ENCODE data around the gene ARHGAP42. TPM values are rescaled to one million over a fixed set of nuclear protein-coding genes. Genes with fewer than 3 reads are reported as not detected.

Gene ARHGAP42
- total and polyA plus RNA-seq, 12 donors = 2.5 to 25.0 (median 11.5) TPM

DNA sequence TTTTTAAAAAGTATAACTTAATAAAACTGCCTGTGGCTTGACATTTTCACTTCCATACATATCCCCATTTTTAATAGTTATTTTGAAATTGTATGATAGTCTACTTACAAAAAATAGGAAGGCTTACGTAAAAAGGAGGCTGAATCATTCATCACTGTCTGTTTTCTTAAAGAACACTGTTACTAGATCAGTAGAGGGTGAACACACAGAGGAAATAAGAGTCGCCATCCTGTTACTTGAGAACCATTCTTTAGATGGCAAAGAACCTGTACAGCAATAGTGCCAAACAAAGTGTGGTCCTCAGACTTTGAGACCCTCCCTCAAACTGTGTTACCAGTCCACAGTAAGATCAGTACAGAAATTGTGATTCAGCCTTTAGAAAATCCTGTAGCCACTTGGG, 261.8 kb downstream of the ARHGAP42 start:
- intact Hi-C loops (cut with DNase I) = no loop called here
- no peaks in the 10 kb centered on the region for H3K36me3 ChIP-seq (replicated peaks in 1 of 2)
- 87 to 94% (median 92%) methylated on average over 2 of the region's 2 CpGs for WGBS, 4 donors
- H3K27me3 ChIP-seq = no peaks in the 10 kb centered on the region
- no peak for TF ChIP-seq POLR2A (IDR thresholded peaks at IDR 0.05)
- TF ChIP-seq, protein P1, sequence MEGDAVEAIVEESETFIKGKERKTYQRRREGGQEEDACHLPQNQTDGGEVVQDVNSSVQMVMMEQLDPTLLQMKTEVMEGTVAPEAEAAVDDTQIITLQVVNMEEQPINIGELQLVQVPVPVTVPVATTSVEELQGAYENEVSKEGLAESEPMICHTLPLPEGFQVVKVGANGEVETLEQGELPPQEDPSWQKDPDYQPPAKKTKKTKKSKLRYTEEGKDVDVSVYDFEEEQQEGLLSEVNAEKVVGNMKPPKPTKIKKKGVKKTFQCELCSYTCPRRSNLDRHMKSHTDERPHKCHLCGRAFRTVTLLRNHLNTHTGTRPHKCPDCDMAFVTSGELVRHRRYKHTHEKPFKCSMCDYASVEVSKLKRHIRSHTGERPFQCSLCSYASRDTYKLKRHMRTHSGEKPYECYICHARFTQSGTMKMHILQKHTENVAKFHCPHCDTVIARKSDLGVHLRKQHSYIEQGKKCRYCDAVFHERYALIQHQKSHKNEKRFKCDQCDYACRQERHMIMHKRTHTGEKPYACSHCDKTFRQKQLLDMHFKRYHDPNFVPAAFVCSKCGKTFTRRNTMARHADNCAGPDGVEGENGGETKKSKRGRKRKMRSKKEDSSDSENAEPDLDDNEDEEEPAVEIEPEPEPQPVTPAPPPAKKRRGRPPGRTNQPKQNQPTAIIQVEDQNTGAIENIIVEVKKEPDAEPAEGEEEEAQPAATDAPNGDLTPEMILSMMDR (IDR thresholded peaks at IDR 0.05) = no peak
- no peak overlapping the region for H3K27ac ChIP-seq
- H3K4me3 ChIP-seq = no peak overlapping the region
- no peak for DNase-seq
- H3K4me1 ChIP-seq (replicated peaks in 1 of 2) = no peaks in the 10 kb centered on the region
- no peaks in the 10 kb centered on the region for H3K9me3 ChIP-seq (replicated peaks in 1 of 3)

DNA sequence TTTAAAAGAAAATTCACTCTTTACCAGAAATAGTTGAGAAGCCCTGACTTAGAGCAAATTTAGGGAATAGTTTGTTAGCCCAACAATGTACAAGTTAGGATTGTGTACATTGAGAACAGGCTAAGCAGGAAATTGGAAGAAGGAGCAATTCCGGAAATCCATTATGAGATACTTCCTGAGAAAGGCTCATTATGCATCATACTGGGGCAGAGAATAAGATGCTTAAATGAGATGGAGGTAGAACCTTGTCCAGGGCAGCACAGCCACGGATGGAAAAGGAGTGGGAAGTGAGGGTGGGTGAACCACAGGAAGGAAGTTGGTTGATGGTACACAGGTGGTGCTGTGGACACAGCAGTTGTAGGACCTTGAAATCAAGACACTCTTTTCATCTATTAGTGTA, 262.4 kb downstream of the ARHGAP42 start:
- Histone ChIP-seq H3K27me3 (no peaks in the 10 kb centered on the region), H3K27ac (no peak overlapping the region), H3K4me1 (replicated peaks in 1 of 2) (no peaks in the 10 kb centered on the region), H3K9me3 (replicated peaks in 1 of 3) (no peaks in the 10 kb centered on the region), H3K36me3 (replicated peaks in 1 of 2) (no peaks in the 10 kb centered on the region), H3K4me3 (no peak overlapping the region)
- no peak for DNase-seq
- no peak for TF ChIP-seq POLR2A (IDR thresholded peaks at IDR 0.05)
- TF ChIP-seq, protein P1 (IDR thresholded peaks at IDR 0.05) = no peak
- WGBS, 4 donors = 72 to 81% (median 77%) methylated on average over 2 of the region's 2 CpGs
- intact Hi-C loops (cut with DNase I) = no loop called here

DNA sequence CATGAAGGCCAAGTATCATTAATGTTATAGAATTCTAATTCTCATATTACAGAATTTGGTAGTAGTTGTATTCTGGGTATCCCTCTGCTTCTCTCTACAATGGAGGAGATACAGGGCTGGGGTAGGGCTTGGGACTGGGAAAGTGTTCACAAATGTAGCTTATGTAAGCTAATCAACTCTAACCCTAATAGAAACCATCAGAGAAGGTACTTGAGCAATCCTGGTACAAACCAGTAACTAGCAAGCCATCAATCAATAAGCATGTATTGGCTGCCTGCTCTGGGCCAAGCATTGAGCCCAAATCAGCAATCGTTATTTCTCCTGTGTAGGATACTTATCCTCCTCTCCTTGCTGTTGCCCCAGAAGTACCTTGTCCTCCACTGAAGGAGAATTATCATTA, 268.2 kb downstream of the ARHGAP42 start:
- no peaks in the 10 kb centered on the region for H3K27me3 ChIP-seq
- H3K4me1 ChIP-seq (replicated peaks in 1 of 2) = no peaks in the 10 kb centered on the region
- H3K27ac ChIP-seq = no peak overlapping the region
- no peak overlapping the region for H3K4me3 ChIP-seq
- DNase-seq = no peak
- intact Hi-C loops (cut with DNase I) = no loop called here
- no peaks in the 10 kb centered on the region for H3K9me3 ChIP-seq (replicated peaks in 1 of 3)
- TF ChIP-seq, protein P1 (IDR thresholded peaks at IDR 0.05) = no peak
- TF ChIP-seq POLR2A (IDR thresholded peaks at IDR 0.05) = no peak
- WGBS, 4 donors = 84 to 100% (median 93%) methylated on average over 1 of the region's 1 CpG
- H3K36me3 ChIP-seq (replicated peaks in 1 of 2) = no peaks in the 10 kb centered on the region

DNA sequence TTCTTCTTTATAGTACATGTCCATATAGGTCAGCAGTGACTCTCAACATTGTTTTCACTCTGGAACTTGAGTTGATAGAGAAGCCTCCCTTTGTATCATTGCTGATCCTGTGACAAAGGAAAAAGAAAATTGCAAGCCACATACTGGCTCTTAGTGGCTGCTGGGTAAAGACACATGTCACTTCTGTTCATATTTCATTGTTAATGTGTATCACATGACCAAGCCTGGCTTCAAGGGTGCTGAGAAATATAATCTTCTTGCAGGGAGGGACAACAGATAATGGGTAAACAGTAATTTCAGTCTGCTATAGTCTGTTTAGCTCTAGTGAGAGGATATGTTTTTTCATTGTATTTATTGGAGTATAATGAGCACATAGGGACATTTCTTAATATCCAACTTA, 269.3 kb downstream of the ARHGAP42 start:
- no peaks in the 10 kb centered on the region for H3K27me3 ChIP-seq
- TF ChIP-seq POLR2A (IDR thresholded peaks at IDR 0.05) = no peak
- TF ChIP-seq, protein P1 (IDR thresholded peaks at IDR 0.05) = no peak
- intact Hi-C loops (cut with DNase I) = no loop called here
- H3K4me3 ChIP-seq = no peak overlapping the region
- no peaks in the 10 kb centered on the region for H3K9me3 ChIP-seq (replicated peaks in 1 of 3)
- no peaks in the 10 kb centered on the region for H3K4me1 ChIP-seq (replicated peaks in 1 of 2)
- DNase-seq = no peak
- no peaks in the 10 kb centered on the region for H3K36me3 ChIP-seq (replicated peaks in 1 of 2)
- H3K27ac ChIP-seq = no peak overlapping the region

Measured in adrenal gland (tissue), 12 donors.